Measurements from ENCODE around the gene SH3BGRL3. TPM values are rescaled to one million over a fixed set of nuclear protein-coding genes. Genes with fewer than 3 reads are reported as not detected.
"Not testable (repeated sequence)": the region's sequence is repeated elsewhere in the genome, so short reads cannot be mapped to it uniquely, and the experiment has no call there.

Gene SH3BGRL3
- total RNA-seq, 1 donor from 2014 or later: 100 TPM

DNA sequence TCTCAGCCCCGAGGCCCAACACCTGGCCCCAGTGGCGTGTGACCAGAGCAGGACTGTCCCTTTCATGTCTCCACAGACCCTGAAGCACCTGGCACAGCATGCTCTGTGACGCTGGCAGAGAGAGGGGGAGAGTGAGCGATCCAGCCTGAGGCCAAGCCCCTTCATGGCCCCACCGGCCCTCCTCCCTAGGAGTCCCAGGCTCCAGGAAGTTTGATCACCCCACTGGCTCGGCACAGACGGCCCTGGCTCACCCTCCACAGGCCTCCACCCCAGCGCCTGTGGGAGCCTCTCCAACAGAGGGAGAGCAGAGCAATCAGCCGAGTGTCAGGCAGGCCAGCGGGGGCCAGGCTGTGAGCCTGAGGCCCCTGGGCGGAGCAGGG lies 11.0 kb downstream of the SH3BGRL3 start:
- Mint-ChIP-seq H3K9me3 (no peaks in the 10 kb centered on the region), H3K36me3 (ENCODE audit: low read depth) (no peaks in the 10 kb centered on the region), H3K27me3 (ENCODE audit: low read depth) (no peaks in the 10 kb centered on the region), H3K4me1 (peaks cover 55% of the 10 kb centered on the region), H3K27ac (ENCODE audit: unreplicated experiment) (peak overlapping the region; percentile 67), H3K4me3 (no peak overlapping the region)
- DNase-seq (ENCODE audit: low read depth, low spot score): no peak
- no peak for TF ChIP-seq CTCF (conservative IDR thresholded peaks at IDR 0.05)

GRCh38 chr1:26291433-26291832 lies 11.5 kb downstream of the SH3BGRL3 start:
- no peak for DNase-seq (ENCODE audit: low read depth, low spot score)

GRCh38 chr1:26291939-26292338 lies 12.1 kb downstream of the SH3BGRL3 start:
- no peaks in the 10 kb centered on the region for H3K36me3 Mint-ChIP-seq (ENCODE audit: low read depth)
- no peak for TF ChIP-seq CTCF (conservative IDR thresholded peaks at IDR 0.05)
- no peak overlapping the region for H3K27ac Mint-ChIP-seq (ENCODE audit: unreplicated experiment)
- H3K9me3 Mint-ChIP-seq: no peaks in the 10 kb centered on the region
- no peak overlapping the region for H3K4me3 Mint-ChIP-seq
- peaks cover 51% of the 10 kb centered on the region for H3K4me1 Mint-ChIP-seq
- DNase-seq (ENCODE audit: low read depth, low spot score): no peak
- no peaks in the 10 kb centered on the region for H3K27me3 Mint-ChIP-seq (ENCODE audit: low read depth)

More at GRCh38 chr1:26291433-26291832, 11.5 kb downstream of the SH3BGRL3 start:
- Mint-ChIP-seq H3K36me3 (ENCODE audit: low read depth) (no peaks in the 10 kb centered on the region), H3K4me1 (peaks cover 52% of the 10 kb centered on the region), H3K4me3 (no peak overlapping the region), H3K27ac (ENCODE audit: unreplicated experiment) (no peak overlapping the region), H3K9me3 (no peaks in the 10 kb centered on the region), H3K27me3 (ENCODE audit: low read depth) (no peaks in the 10 kb centered on the region)
- no peak for TF ChIP-seq CTCF (conservative IDR thresholded peaks at IDR 0.05)

GRCh38 chr1:26292735-26293134 lies 12.8 kb downstream of the SH3BGRL3 start:
- H3K4me3 Mint-ChIP-seq; H3K27ac Mint-ChIP-seq (ENCODE audit: unreplicated experiment); H3K9me3 Mint-ChIP-seq; DNase-seq (ENCODE audit: low read depth, low spot score); H3K36me3 Mint-ChIP-seq (ENCODE audit: low read depth); H3K27me3 Mint-ChIP-seq (ENCODE audit: low read depth): not testable (repeated sequence)
- H3K4me1 Mint-ChIP-seq: peaks cover 43% of the 10 kb centered on the region

- DNase-seq (ENCODE audit: low read depth, low spot score): no peak
- Mint-ChIP-seq H3K4me3 (no peak overlapping the region), H3K36me3 (ENCODE audit: low read depth) (no peaks in the 10 kb centered on the region), H3K27me3 (ENCODE audit: low read depth) (no peaks in the 10 kb centered on the region), H3K27ac (ENCODE audit: unreplicated experiment) (no peak overlapping the region), H3K4me1 (peaks cover 31% of the 10 kb centered on the region), H3K9me3 (no peaks in the 10 kb centered on the region)
- TF ChIP-seq CTCF (conservative IDR thresholded peaks at IDR 0.05): no peak
Observed at GRCh38 chr1:26293911-26294463, 14.1 kb downstream of the SH3BGRL3 start.

DNA sequence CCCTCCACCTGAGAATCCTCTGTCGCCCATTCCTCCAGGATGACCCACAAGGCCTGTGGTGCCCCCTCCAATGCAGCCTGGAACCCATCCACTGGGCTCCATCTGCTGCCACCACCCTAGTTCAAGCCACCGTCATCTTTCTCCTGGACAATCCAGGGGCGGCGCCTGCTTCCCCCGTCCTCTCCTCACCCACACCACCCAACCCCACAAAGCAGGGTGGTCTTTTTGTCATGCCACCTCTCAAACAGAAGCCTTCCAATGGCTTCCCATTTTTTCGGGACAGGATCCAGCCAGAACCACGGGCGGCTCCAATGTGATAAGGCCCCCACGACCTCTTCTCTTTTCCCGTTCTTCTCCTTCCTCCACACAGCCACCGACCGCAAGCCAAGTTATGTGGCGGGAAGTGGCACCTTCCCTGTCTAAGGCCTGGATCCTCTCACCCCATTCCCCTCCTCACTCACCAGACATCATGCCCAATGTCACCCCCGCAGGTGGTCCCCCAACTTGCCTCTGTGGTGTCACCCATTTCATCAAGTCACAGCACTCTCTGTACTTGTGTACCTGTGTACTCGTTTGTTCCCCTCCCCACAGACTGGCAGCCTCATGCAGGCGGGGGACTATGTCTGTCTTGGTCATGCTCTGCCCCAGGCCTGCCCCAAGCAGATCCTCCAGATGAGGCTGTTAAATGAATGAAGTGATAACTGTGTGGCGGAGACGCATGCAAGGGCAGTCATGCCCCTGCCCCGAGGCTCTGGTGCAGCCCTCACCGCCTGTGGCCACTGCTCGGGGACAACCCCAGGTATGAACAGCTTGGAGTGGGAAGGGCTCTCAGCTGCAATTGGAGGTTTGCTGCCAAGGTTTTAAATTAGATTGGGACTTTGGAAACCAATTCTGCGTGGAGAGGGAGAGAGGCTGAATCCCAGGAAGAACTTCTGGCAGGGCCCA lies 15.6 kb downstream of the SH3BGRL3 start:
- no peaks in the 10 kb centered on the region for H3K9me3 Mint-ChIP-seq
- H3K36me3 Mint-ChIP-seq (ENCODE audit: low read depth): no peaks in the 10 kb centered on the region
- H3K27ac Mint-ChIP-seq (ENCODE audit: unreplicated experiment): no peak overlapping the region
- H3K4me1 Mint-ChIP-seq: peaks cover 18% of the 10 kb centered on the region
- H3K4me3 Mint-ChIP-seq: no peak overlapping the region
- no peaks in the 10 kb centered on the region for H3K27me3 Mint-ChIP-seq (ENCODE audit: low read depth)
- no peak for TF ChIP-seq CTCF (conservative IDR thresholded peaks at IDR 0.05)
- DNase-seq (ENCODE audit: low read depth, low spot score): no peak

Data from neural crest cell (in vitro differentiated cells).